Peyer's patch (tissue), 4 donors: ENCODE data around the gene CHPT1.

ENCODE experiments used
- POLR2A ChIP-seq, 2 donors: fragments of 450-650 bp; IDR thresholded peaks; one replicate each; pipeline ENCODE4 v1.5.1; 2017; ENCODE audit warnings: antibody characterized with exemption in 2 of 2, mild to moderate bottlenecking in 2 of 2, moderate library complexity in 2 of 2
- TF ChIP-seq, protein P1 (sequence below), 6 experiments: fragments of 450-650 bp in 4 of 6; fragments of 200-600 bp in 2 of 6; sonication (generic) in 1 of 6; IDR thresholded peaks; one replicate each; pipeline ENCODE4 v1.5.1; 2017 to 2019; ENCODE audit warnings: antibody characterized with exemption in 6 of 6, mild to moderate bottlenecking in 3 of 6, moderate library complexity in 1 of 6

DNA sequence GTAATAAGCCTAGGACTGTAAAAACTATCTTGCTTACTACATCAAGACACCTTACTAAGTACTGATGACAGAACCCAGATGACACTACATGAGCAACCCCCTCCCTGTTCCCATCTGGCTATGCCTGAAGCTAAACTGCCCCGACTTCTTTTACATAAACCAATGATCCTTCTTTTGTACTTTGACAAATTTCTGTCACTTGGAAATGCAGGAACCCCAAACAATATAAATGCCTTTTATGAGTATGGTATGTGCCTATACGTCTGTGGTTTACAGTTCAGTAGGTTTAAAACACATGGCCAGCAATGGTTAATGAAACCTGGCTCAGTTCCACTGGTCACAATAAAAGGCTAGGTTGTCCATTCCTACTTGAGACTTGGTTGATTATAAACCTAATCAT lies 35.7 kb downstream of the CHPT1 start:
- no peak for TF ChIP-seq POLR2A (IDR thresholded peaks at IDR 0.05)
- TF ChIP-seq, protein P1, sequence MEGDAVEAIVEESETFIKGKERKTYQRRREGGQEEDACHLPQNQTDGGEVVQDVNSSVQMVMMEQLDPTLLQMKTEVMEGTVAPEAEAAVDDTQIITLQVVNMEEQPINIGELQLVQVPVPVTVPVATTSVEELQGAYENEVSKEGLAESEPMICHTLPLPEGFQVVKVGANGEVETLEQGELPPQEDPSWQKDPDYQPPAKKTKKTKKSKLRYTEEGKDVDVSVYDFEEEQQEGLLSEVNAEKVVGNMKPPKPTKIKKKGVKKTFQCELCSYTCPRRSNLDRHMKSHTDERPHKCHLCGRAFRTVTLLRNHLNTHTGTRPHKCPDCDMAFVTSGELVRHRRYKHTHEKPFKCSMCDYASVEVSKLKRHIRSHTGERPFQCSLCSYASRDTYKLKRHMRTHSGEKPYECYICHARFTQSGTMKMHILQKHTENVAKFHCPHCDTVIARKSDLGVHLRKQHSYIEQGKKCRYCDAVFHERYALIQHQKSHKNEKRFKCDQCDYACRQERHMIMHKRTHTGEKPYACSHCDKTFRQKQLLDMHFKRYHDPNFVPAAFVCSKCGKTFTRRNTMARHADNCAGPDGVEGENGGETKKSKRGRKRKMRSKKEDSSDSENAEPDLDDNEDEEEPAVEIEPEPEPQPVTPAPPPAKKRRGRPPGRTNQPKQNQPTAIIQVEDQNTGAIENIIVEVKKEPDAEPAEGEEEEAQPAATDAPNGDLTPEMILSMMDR (IDR thresholded peaks at IDR 0.05), result no peak
